IMR-90 (cell line): ENCODE results near the gene RPAIN. TPM values are rescaled to one million over a fixed set of nuclear protein-coding genes. Genes with fewer than 3 reads are reported as not detected.

ENCODE experiments used
- ATAC-seq: fragments of 200-7000 bp; cut with Tn5 transposase; 2 replicates; pipeline ENCODE4 v1.9.1; 2020; ENCODE audit warnings: low read depth, mild to moderate bottlenecking, moderate library complexity
- BruUV-seq: library from RNA; stranded (reverse); fragments of 400-500 nt; replicated peaks from 2 replicates; lab custom pipeline; 2021; lab: Mats Ljungman, UMichigan
- CTCF ChIA-PET: fragments of 300-600 bp; formaldehyde crosslinking; extraction: SDS; loops from one replicate; lab custom pipeline; 2021; ENCODE audit warnings: antibody characterized with exemption; lab: Yijun Ruan, JAX
- POLR2A ChIA-PET: fragments of 300-600 bp; sonication (Branson Sonifier 250); formaldehyde crosslinking; loops from one replicate; lab custom pipeline; 2022; ENCODE audit warnings: antibody characterized with exemption; ENCODE audit not compliant: unreplicated experiment; lab: Charles Lee
- DNase-seq: peaks from one replicate; pipeline ENCODE4 v3.0.0; 2013
- H2AFZ ChIP-seq: replicated peaks from 2 replicates; pipeline ENCODE3; 2013; ENCODE audit warnings: low read length, mild to moderate bottlenecking; ENCODE audit not compliant: poor library complexity
- H2AK5ac ChIP-seq: 2 replicates; pipeline ENCODE4 v1.6.1; 2013; ENCODE audit warnings: low read depth, low read length, inconsistent platforms
- H2AK9ac ChIP-seq: replicated peaks from 2 replicates; pipeline ENCODE3; 2013; ENCODE audit warnings: mild to moderate bottlenecking, low read depth, low read length, moderate library complexity; ENCODE audit not compliant: poor library complexity
- H2BK120ac ChIP-seq: 2 replicates; pipeline ENCODE4 v1.6.1; 2013; ENCODE audit warnings: low read depth, low read length, inconsistent platforms
- H2BK15ac ChIP-seq: 3 replicates; pipeline ENCODE4 v1.6.1; 2013; ENCODE audit warnings: low read depth, low read length, inconsistent platforms
- H2BK20ac ChIP-seq: 2 replicates; pipeline ENCODE4 v1.6.1; 2013; ENCODE audit warnings: low read depth, mild to moderate bottlenecking, inconsistent platforms, low read length, moderate library complexity
- H2BK5ac ChIP-seq: 2 replicates; pipeline ENCODE4 v1.6.1; 2013; ENCODE audit warnings: mild to moderate bottlenecking, low read depth, low read length, inconsistent platforms; ENCODE audit not compliant: poor library complexity, severe bottlenecking
- H3K14ac ChIP-seq: replicated peaks from 2 replicates; pipeline ENCODE4 v1.6.1; 2013; ENCODE audit warnings: low read depth, low read length, inconsistent platforms
- H3K18ac ChIP-seq: 2 replicates; pipeline ENCODE4 v1.6.1; 2013; ENCODE audit warnings: low read depth, low read length, control low read depth
- H3K23ac ChIP-seq: 2 replicates; pipeline ENCODE4 v1.6.1; 2013; ENCODE audit warnings: low read depth, low read length, inconsistent platforms
- H3K27ac ChIP-seq: 2 replicates; pipeline ENCODE4 v1.5.1; 2013; ENCODE audit warnings: mild to moderate bottlenecking, control low read depth, low read length; ENCODE audit not compliant: insufficient read depth
- H3K27me3 ChIP-seq: 2 replicates; pipeline ENCODE4 v1.6.1; 2013; ENCODE audit warnings: low read length; ENCODE audit not compliant: control insufficient read depth, insufficient read depth
- H3K36me3 ChIP-seq: 2 replicates; pipeline ENCODE4 v1.6.1; 2013; ENCODE audit warnings: low read length, mixed read lengths; ENCODE audit not compliant: control insufficient read depth, insufficient read depth
- H3K4ac ChIP-seq: 2 replicates; pipeline ENCODE4 v1.6.1; 2013; ENCODE audit warnings: low read depth, low read length, inconsistent platforms
- H3K4me1 ChIP-seq: 2 replicates; pipeline ENCODE4 v1.6.1; 2013; ENCODE audit warnings: low read length, mixed read lengths; ENCODE audit not compliant: control insufficient read depth, insufficient read depth
- H3K4me2 ChIP-seq: 2 replicates; pipeline ENCODE4 v1.6.1; 2013; ENCODE audit warnings: low read depth, mild to moderate bottlenecking, control low read depth, low read length, moderate library complexity
- H3K4me3 ChIP-seq: 2 replicates; pipeline ENCODE4 v1.5.1; 2013; ENCODE audit warnings: low read depth, mild to moderate bottlenecking, control low read depth, low read length, moderate library complexity; ENCODE audit not compliant: insufficient read depth
- H3K56ac ChIP-seq: 2 replicates; pipeline ENCODE4 v1.6.1; 2013; ENCODE audit warnings: low read length, inconsistent platforms; ENCODE audit not compliant: insufficient read depth; ENCODE audit errors: extremely low read depth
- H3K79me1 ChIP-seq, 2 experiments: 2 replicates each; pipeline ENCODE4 v1.6.1; 2013; ENCODE audit warnings: low read length in 2 of 2, inconsistent platforms in 1 of 2, low read depth in 1 of 2
- H3K9ac ChIP-seq: 2 replicates; pipeline ENCODE4 v1.6.1; 2013; ENCODE audit warnings: low read depth, low read length, control low read depth
- H3K9me1 ChIP-seq: 2 replicates; pipeline ENCODE4 v1.6.1; 2013; ENCODE audit warnings: low read length, inconsistent platforms; ENCODE audit not compliant: insufficient read depth
- H3K9me3 ChIP-seq: 2 replicates; pipeline ENCODE4 v1.6.1; 2013; ENCODE audit warnings: low read length; ENCODE audit not compliant: control insufficient read depth, insufficient read depth
- H4K20me1 ChIP-seq: 2 replicates; pipeline ENCODE4 v1.6.1; 2013; ENCODE audit warnings: low read length, inconsistent platforms; ENCODE audit not compliant: insufficient read depth
- H4K5ac ChIP-seq: 2 replicates; pipeline ENCODE4 v1.6.1; 2013; ENCODE audit warnings: mild to moderate bottlenecking, low read depth, low read length, control low read depth
- H4K8ac ChIP-seq, 2 experiments: 2 replicates each; pipeline ENCODE4 v1.6.1; 2013; ENCODE audit warnings: low read depth in 2 of 2, low read length in 2 of 2, control low read depth in 1 of 2, inconsistent platforms in 1 of 2
- H4K91ac ChIP-seq: 2 replicates; pipeline ENCODE4 v1.6.1; 2013; ENCODE audit warnings: low read depth, low read length, inconsistent platforms; ENCODE audit not compliant: insufficient read depth
- CEBPB ChIP-seq: IDR thresholded peaks from 2 replicates; pipeline ENCODE4 v1.6.1; 2012; ENCODE audit warnings: low read depth, low read length, improper control_type of control experiment
- CHD1 ChIP-seq: IDR thresholded peaks from 2 replicates; pipeline ENCODE4 v1.6.1; 2012; ENCODE audit warnings: low read depth, low read length, improper control_type of control experiment
- MAFK ChIP-seq: IDR thresholded peaks from 2 replicates; pipeline ENCODE4 v1.6.1; 2012; ENCODE audit warnings: low read depth, low read length, improper control_type of control experiment
- MAZ ChIP-seq: IDR thresholded peaks from 2 replicates; pipeline ENCODE4 v1.6.1; 2012; ENCODE audit warnings: low read depth, mild to moderate bottlenecking, low read length, improper control_type of control experiment, moderate library complexity, borderline replicate concordance
- MXI1 ChIP-seq: IDR thresholded peaks from 2 replicates; pipeline ENCODE4 v1.6.1; 2012; ENCODE audit warnings: low read depth, mild to moderate bottlenecking, low read length, moderate library complexity, borderline replicate concordance
- NFE2L2 ChIP-seq: fragments of 150-350 bp; IDR thresholded peaks from 2 replicates; pipeline ENCODE4 v1.6.1; 2016; ENCODE audit warnings: low read depth, mild to moderate bottlenecking, low read length
- RAD21 ChIP-seq: IDR thresholded peaks from 2 replicates; pipeline ENCODE4 v1.6.1; 2012; ENCODE audit warnings: low read length, improper control_type of control experiment
- RCOR1 ChIP-seq: IDR thresholded peaks from 2 replicates; pipeline ENCODE4 v1.6.1; 2012; ENCODE audit warnings: mild to moderate bottlenecking, low read length, improper control_type of control experiment; ENCODE audit not compliant: insufficient replicate concordance
- RFX5 ChIP-seq: IDR thresholded peaks from 2 replicates; pipeline ENCODE4 v1.8.0; 2012; ENCODE audit warnings: low read depth, mild to moderate bottlenecking, low read length, moderate library complexity
- SMC3 ChIP-seq: fragments of 150-350 bp; IDR thresholded peaks from 2 replicates; pipeline ENCODE4 v1.6.1; 2016; ENCODE audit warnings: low read depth, mild to moderate bottlenecking, antibody characterized with exemption, low read length, moderate library complexity
- WGBS, 2 experiments: methylation state at CpG; one replicate each; pipeline versions ENCODE4 v1.1.5 to v1.1.7; 2013; ENCODE audit warnings: missing lambda C conversion rate in 2 of 2; ENCODE audit not compliant: insufficient read length in 1 of 2; ENCODE audit errors: extremely low coverage in 2 of 2; 5-methylcytosine and 5-hydroxymethylcytosine counted together
- dilution Hi-C: fragments of 300-500 bp; cut with HindIII; formaldehyde crosslinking; loops from one replicate; pipeline ENCODE4 v1.14.3; 2018; ENCODE audit warnings: low sequenced_read_pairs; ENCODE audit not compliant: unreplicated experiment
- in situ Hi-C: fragments of 300-500 bp; cut with MboI; formaldehyde crosslinking; loops from 3 replicates; pipeline ENCODE4 v1.14.3; 2019; ENCODE audit warnings: low sequenced_read_pairs, inconsistent platforms, mixed read lengths
- intact Hi-C: fragments of 100-400 bp; cut with micrococcal nuclease; formaldehyde crosslinking; loops from 2 replicates; pipeline ENCODE4 v1.10.0; 2022
- polyA plus RNA-seq, 3 experiments: library from polyadenylated mRNA; depleted of rRNA; stranded (reverse); fragments of >200 nt; gene quantifications; 2 replicates each; pipeline ENCODE4 v1.2.3, GENCODE V29; 2012; ENCODE audit warnings: low replicate concordance in 1 of 3
- total RNA-seq: library from RNA; depleted of rRNA; stranded (reverse); fragments of >200 nt; gene quantifications from 2 replicates; pipeline ENCODE4 v1.2.3, GENCODE V29; 2012
- TF ChIP-seq, protein P1 (sequence below): conservative IDR thresholded peaks from 2 replicates; pipeline ENCODE4 v1.5.1; 2012; ENCODE audit warnings: mild to moderate bottlenecking, low read depth, low read length, improper control_type of control experiment
- TF ChIP-seq, protein P2 (sequence below): fragments of 150-350 bp; IDR thresholded peaks from 2 replicates; pipeline ENCODE4 v1.6.1; 2017; ENCODE audit warnings: mild to moderate bottlenecking, antibody characterized with exemption, low read length, low read depth

Gene RPAIN
- total and polyA plus RNA-seq, 2 of the 4 experiments (the other 2 are of a cell fraction), result 28.7 to 34.9 TPM

DNA sequence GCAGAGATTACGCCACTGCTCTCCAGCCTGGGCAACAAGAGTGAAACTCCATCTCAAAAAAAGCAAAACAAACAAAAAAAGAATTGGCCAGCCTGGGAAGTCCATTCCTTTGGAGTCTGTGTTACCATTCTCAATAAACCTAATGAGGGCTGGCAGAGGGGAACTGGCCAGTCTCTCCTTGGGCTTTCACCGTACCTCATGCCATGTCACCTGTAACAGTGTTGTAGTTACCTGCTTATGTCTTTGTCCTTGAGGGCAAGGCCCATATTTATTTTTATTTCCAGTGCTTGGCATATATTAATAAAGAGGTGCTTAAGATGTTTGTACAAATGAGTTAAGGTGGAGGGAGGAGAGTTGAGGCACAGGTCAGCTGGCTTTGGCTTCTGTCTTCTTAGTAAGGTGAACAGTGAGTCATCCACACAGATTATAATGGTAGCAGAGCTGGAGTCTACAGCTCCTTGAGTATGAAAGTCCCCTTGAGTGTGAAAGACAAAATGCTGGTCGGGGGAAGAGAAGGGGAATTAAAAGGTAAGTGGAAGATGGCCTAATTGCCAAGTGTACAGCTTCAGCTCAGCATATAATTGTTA is 10.5 kb downstream of the RPAIN start:
- H3K79me1 ChIP-seq, result peaks cover 39 to 76% of the 10 kb centered on the region in 2 experiments
- no peak overlapping the region for H3K4me3 ChIP-seq
- peaks cover 26% of the 10 kb centered on the region for H3K9me1 ChIP-seq
- no peak overlapping the region for H3K4ac ChIP-seq
- BruUV-seq, result no TSS peak
- no peak overlapping the region for H2AK5ac ChIP-seq
- H3K4me2 ChIP-seq, result no peak overlapping the region
- H4K20me1 ChIP-seq, result peaks cover 21% of the 10 kb centered on the region
- no peak overlapping the region for H3K27ac ChIP-seq
- no peak overlapping the region for H3K23ac ChIP-seq
- ChIA-PET POLR2A (interaction anchor here (0.6 kb wide), 1 partner anchor 1540 kb away, joined by 18 read pairs; no protein-coding TSS in a partner anchor), CTCF (no interaction called here)
- H3K56ac ChIP-seq, result no peak overlapping the region
- H3K14ac ChIP-seq, result no peak overlapping the region
- no peak overlapping the region for H3K9ac ChIP-seq
- H3K36me3 ChIP-seq, result peaks cover 71% of the 10 kb centered on the region
- H4K91ac ChIP-seq, result no peak overlapping the region
- no peak for ATAC-seq
- no peak overlapping the region for H4K5ac ChIP-seq
- no peak overlapping the region for H2BK20ac ChIP-seq
- H2BK120ac ChIP-seq, result no peak overlapping the region
- H3K9me3 ChIP-seq, result no peaks in the 10 kb centered on the region
- peaks cover 8% of the 10 kb centered on the region for H3K4me1 ChIP-seq
- H3K18ac ChIP-seq, result no peak overlapping the region
- no peak overlapping the region for H2BK15ac ChIP-seq
- no peak overlapping the region for H4K8ac ChIP-seq
- H3K27me3 ChIP-seq, result no peaks in the 10 kb centered on the region
- TF ChIP-seq, protein P1, sequence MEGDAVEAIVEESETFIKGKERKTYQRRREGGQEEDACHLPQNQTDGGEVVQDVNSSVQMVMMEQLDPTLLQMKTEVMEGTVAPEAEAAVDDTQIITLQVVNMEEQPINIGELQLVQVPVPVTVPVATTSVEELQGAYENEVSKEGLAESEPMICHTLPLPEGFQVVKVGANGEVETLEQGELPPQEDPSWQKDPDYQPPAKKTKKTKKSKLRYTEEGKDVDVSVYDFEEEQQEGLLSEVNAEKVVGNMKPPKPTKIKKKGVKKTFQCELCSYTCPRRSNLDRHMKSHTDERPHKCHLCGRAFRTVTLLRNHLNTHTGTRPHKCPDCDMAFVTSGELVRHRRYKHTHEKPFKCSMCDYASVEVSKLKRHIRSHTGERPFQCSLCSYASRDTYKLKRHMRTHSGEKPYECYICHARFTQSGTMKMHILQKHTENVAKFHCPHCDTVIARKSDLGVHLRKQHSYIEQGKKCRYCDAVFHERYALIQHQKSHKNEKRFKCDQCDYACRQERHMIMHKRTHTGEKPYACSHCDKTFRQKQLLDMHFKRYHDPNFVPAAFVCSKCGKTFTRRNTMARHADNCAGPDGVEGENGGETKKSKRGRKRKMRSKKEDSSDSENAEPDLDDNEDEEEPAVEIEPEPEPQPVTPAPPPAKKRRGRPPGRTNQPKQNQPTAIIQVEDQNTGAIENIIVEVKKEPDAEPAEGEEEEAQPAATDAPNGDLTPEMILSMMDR, result no peak
- TF ChIP-seq SMC3 (no peak), CEBPB (no peak), MAZ (no peak), RAD21 (no peak), MXI1 (no peak), CHD1 (no peak), RFX5 (no peak), RCOR1 (no peak), NFE2L2 (no peak), MAFK (no peak)
- TF ChIP-seq, protein P2, sequence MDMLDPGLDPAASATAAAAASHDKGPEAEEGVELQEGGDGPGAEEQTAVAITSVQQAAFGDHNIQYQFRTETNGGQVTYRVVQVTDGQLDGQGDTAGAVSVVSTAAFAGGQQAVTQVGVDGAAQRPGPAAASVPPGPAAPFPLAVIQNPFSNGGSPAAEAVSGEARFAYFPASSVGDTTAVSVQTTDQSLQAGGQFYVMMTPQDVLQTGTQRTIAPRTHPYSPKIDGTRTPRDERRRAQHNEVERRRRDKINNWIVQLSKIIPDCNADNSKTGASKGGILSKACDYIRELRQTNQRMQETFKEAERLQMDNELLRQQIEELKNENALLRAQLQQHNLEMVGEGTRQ, result no peak
- in situ Hi-C loops, result no loop called here
- dilution Hi-C loops, result no loop called here
- intact Hi-C loops, result no loop called here
- DNase-seq, result no peak
- no CpG with 5 or more reads among the region's 3 CpGs for WGBS, 2 experiments
- no peak overlapping the region for H2AFZ ChIP-seq
- no peak overlapping the region for H2AK9ac ChIP-seq
- H2BK5ac ChIP-seq, result no peak overlapping the region
